Bronchial epithelial cell (primary cell): ENCODE measurements around the gene UNCX. TPM values are rescaled to one million over a fixed set of nuclear protein-coding genes. Genes with fewer than 3 reads are reported as not detected.

Source experiments
- DNase-seq: peaks from one replicate; pipeline ENCODE4 v3.0.0-alpha.2; 2010; ENCODE audit warnings: low read depth
- FAIRE-seq: peaks from 2 replicates; lab custom pipeline; 2011; peaks lifted over from hg19 to GRCh38; lab: Jason Lieb, UNC
- H3K27me3 ChIP-seq: 2 replicates; pipeline ENCODE4 v1.5.1; 2011; ENCODE audit warnings: low read length; ENCODE audit not compliant: control insufficient read depth, insufficient read depth
- H3K36me3 ChIP-seq: 2 replicates; pipeline ENCODE4 v1.5.1; 2011; ENCODE audit warnings: low read length; ENCODE audit not compliant: control insufficient read depth, insufficient read depth
- H3K4me3 ChIP-seq: 2 replicates; pipeline ENCODE4 v1.5.1; 2011; ENCODE audit warnings: mild to moderate bottlenecking, low read depth, low read length, control low read depth
- CTCF ChIP-seq: IDR thresholded peaks from 2 replicates; pipeline ENCODE4 v1.5.1; 2011; ENCODE audit warnings: mild to moderate bottlenecking, moderate library complexity, low read length, control low read depth, inconsistent platforms; ENCODE audit not compliant: insufficient read depth, severe bottlenecking
- total RNA-seq: library from RNA; depleted of rRNA; stranded (reverse); fragments of >200 nt; gene quantifications from 2 replicates; pipeline ENCODE4 v1.2.1, GENCODE V29; 2014

The UNCX gene
- total RNA-seq, 1 donor from 2014 or later, result not detected

GRCh38 chr7:1214516-1214915, 18.2 kb upstream of the UNCX start:
- DNase-seq, result no peak
- Histone ChIP-seq H3K36me3 (no peaks in the 10 kb centered on the region), H3K27me3 (peaks cover 9% of the 10 kb centered on the region), H3K4me3 (no peak overlapping the region)
- FAIRE-seq, result no peak
- TF ChIP-seq CTCF, result no peak

GRCh38 chr7:1218541-1219165, 14.0 kb upstream of the UNCX start:
- Histone ChIP-seq H3K36me3 (no peaks in the 10 kb centered on the region), H3K4me3 (no peak overlapping the region), H3K27me3 (peaks cover 12% of the 10 kb centered on the region)
- DNase-seq (no peak), FAIRE-seq (no peak)
- no peak for TF ChIP-seq CTCF

GRCh38 chr7:1219498-1219897, 13.2 kb upstream of the UNCX start:
- FAIRE-seq (no peak), DNase-seq (no peak)
- no peak for TF ChIP-seq CTCF
- H3K36me3 ChIP-seq, result no peaks in the 10 kb centered on the region
- H3K27me3 ChIP-seq, result peaks cover 16% of the 10 kb centered on the region
- no peak overlapping the region for H3K4me3 ChIP-seq

- H3K36me3 ChIP-seq, result no peaks in the 10 kb centered on the region
- peaks cover 21% of the 10 kb centered on the region for H3K27me3 ChIP-seq
- FAIRE-seq (no peak), DNase-seq (no peak)
- TF ChIP-seq CTCF, result no peak
- H3K4me3 ChIP-seq, result no peak overlapping the region
Measured at GRCh38 chr7:1220000-1220726, 12.5 kb upstream of the UNCX start.

- H3K27me3 ChIP-seq, result peaks cover 29% of the 10 kb centered on the region
- DNase-seq, result no peak
- no peak overlapping the region for H3K4me3 ChIP-seq
- H3K36me3 ChIP-seq, result no peaks in the 10 kb centered on the region
- FAIRE-seq, result no peak
- TF ChIP-seq CTCF, result no peak
Measured at GRCh38 chr7:1220977-1221745, 11.5 kb upstream of the UNCX start.
